ENCODE measurements around the gene OPRD1.
"Not testable (repeated sequence)": the region's sequence is repeated elsewhere in the genome, so short reads cannot be mapped to it uniquely, and the experiment has no call there.

The OPRD1 gene

DNA sequence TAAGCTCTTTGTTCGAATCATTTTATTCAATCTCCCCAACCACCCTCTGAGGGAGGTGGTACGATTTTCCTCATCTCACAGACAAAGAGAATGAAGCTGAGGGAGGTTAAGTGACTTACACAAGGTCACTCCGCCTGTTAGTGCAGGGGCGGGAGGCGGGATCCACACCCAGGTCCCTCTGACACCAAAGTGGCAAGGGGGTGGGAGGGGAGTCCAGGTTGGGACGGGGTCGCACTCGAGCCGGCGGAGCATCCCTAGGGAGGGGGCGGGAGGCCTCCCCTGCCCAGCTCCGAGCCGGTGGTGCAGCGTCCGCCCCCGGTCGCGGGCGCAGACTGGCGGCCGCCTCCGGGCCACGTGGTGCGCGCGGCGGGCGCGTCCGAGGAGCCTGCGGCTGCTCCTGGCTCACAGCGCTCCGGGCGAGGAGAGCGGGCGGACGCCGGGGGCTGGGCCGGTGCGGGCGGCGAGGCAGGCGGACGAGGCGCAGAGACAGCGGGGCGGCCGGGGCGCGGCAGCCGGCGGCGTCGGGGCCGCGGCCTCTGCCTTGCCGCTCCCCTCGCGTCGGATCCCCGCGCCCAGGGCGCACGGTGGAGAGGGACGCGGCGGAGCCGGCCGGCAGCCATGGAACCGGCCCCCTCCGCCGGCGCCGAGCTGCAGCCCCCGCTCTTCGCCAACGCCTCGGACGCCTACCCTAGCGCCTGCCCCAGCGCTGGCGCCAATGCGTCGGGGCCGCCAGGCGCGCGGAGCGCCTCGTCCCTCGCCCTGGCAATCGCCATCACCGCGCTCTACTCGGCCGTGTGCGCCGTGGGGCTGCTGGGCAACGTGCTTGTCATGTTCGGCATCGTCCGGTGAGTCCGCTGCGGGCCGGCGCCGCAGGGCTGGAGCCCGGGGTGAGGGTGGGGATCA is at the start of gene OPRD1:
OPRD1 (plus strand) TSS at position 405 of the 903 bp plus-strand sequence; CDS start at position 619, 214 bp downstream.
- no peak for DNase-seq

DNA sequence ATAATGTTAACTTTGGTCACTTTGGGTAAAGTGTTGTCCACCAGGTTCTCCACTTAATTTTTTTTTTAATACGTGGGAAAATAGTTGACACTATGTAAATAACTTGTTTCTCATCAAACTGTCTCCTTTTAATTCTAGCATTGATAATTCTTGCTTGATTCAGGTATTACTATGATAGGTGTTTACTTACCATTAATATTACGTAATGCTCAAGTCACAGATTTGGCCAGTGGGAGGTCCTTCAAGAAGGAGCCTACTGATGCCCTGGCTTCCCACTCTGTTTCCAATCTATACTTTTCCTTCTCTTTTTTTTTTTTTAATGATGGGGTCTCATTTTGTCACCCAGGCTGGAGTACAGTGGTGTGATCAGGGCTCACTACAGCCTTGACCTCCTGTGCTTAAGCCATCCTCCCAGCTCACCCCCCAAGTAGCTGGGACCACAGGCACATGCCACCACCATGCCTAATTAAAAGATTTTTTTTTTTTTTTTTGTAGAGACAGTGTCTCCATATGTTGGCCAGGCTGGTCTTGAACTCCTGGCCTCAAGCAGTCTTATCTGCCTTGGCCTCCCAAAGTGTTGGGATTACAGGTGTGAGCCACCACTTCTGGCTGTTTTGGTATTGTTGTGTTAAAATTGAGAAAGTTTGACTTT is 45.3 kb upstream of the OPRD1 start:
- no peak for DNase-seq

DNA sequence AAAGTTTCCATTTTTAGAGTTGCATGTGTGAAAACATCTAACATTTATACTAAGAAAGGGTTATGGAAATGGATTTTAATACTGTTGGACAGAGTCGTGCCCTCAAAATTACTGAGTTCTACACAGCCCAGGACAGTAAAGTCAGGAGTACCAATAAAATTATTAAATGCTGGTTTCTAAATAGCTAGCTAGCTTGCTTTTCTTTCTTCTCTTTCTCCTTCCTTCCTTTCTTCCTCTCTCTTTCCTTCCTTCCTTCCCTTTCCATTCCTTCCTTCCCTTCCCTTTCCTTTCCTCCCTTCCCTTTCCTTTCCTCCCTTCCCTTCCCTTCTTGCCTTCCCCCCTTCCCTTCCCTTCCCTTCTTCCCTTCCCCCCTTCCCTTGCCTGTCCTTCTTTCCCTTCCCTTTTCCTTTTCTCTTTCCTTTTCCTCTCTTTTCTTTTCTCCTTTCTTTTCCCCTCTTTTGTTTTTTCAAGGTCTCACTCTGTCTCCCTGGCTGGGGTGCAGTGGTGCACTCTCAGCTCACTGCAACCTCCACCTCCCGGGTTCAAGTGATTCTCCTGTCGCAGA is 41.3 kb upstream of the OPRD1 start:
- no peak for DNase-seq

DNA sequence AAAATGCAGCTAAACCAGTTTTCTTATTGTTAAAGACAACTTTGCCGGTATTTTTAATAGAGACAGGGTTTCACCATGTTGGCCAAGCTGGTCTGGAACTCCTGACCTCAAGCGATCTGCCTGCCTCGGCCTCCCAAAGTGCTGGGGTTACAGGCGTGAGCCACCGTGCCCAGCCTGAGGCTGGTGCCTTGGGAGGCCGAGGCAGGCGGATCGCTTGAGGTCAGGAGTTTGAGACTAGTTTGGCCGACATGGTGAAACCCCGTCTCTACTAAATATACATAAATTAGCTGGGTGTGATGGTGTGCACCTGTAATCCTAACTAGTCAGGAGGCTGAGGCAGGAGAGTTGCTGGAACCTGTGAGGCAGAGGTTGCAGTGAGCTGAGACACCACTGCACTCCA is 40.0 kb upstream of the OPRD1 start:
- not testable (repeated sequence) for DNase-seq

DNA sequence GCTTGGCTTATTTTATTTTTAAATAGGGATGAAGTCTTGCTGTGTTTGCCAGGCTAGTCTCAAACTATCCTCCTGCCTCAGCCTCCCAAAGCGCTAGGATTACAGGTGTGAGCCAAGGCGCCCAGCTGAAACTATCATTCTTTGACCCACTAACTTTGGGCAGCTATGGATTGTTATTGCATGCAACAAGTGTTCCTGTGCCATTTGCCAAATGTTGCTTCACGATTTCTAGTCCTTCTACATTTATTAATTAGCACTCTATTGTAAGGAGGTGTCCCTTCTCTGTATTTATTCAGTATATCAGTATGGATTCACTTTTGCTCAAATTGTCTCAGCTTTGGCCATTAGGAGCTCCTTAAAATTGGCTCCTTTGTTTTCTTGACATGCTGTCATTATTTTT is 38.9 kb upstream of the OPRD1 start:
- no peak for DNase-seq

DNA sequence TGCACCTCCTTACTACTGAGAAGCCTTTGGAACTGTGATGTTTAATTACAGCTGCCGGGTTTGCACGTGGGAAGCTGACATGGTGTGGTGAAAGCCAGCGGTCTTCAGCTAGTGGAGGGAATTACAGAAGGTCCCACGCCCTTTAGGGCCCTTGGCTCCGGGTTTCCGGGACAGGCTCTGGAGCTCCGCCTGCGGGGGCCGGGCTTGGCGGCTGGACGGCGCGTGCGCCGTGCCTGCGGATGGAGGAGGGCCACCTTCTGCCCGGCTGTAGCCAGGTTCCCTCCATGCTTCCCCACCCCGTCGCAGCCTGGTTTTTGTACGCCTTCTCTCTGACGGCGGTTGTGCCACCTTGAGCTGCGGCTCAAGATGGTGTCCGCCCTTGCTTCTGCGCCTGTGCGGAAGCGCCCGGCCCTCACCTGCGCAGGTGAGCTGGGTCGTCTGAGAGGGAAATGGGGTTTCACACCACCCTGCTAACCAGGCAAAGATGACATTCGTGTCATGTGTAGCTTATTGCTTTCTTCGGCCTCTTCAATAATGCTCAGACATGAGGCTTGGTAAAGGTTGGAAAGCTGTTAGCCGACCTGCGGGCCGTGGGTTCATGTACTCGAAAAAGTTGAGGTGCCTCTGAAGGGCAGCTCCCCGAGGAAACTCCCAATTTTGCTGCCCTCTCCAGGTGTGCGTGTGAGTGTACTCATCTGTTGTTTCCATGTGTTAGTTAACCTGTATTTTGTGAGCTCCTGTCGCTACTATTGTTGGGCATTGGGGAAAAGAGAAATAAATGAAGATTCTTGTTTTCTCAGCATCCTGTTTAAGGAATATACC is 36.6 kb upstream of the OPRD1 start:
- DNase-seq: peak; percentile 81

DNA sequence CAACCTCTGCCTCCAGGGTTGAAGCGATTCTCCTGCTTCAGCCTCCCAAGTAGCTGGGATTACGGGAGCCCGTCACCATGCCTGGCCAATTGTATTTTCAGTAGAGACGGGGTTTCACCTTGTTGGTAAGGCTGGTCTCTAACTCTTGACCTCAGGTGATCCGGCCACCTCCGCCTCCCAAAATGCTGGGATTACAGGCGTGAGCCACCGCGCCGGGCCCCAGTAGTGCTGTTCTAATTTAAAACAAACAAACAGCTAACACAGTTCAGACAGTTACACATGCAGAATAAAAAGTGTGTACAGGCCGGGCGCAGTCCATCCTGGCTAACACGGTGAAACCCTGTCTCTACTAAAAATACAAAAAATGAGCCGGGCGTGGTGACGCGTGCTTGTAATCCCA is 35.6 kb upstream of the OPRD1 start:
- no peak for DNase-seq

DNA sequence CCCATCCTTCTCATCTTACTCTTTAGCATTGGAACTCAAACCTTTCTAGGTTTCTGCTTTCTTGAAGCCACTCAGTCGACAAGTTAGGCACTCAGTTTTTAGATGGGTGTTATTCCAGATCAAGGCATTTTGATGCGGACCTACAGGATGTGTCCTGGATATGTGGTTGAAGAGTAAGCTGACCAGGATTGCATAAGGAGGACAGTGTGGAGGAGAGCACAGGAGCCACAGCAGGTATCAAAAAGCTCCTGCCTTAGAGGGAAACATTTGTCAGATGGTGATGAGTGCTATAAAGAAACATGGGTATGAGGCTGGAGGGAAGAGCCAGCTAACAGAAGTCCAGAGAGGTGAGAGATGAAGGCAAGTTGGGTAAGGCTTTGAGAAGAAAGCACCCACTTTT is 33.9 kb upstream of the OPRD1 start:
- DNase-seq: no peak

DNA sequence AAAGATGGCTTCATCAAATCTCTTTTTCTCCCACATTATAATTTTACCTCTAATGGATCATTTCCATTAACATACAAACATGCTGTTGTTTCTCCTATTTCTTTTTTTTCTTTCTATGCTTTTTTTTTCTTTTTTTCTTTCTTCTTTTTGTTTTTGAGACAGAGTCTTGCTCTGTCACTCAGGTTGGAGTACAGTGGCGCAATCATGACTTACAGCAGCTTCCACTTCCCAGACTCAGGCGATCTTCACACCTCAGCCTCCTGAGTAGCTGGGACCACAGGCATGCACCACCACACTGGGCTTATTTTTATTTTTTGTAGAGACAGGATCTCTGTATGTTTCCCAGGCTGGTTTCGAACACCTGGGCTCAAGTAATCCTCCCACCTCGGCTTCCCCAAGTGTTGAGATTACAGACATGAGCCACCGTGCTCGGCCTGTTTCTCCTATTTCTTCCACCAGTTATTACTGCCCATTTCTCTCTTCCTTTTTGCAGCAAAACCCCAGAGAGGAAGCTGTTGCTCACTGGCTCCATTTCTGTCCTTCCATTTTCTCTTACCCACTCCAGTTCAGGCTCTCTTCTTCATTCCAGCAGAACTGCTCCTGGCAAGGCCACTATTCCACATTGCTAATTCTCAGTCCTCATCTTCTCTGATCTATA is 32.1 kb upstream of the OPRD1 start:
- no peak for DNase-seq

DNA sequence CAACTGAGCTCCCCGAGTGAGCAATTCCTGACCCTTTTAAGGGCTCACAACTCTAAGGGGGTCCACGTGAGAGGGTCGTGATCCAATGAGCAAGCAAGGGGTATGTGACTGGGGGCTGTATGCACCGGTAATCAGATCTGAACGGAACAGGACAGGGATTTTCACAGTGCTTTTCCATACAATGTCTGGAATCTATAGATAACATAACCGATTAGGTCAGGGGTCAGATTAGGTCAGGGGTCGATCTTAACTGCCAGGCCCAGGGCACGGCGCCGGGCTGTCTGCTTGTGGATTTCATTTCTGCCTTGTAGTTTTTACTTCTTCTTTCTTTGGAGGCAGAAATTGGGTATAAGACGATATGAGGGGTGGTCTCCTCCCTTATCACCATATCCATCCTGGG is 30.7 kb upstream of the OPRD1 start:
- no peak for DNase-seq

DNA sequence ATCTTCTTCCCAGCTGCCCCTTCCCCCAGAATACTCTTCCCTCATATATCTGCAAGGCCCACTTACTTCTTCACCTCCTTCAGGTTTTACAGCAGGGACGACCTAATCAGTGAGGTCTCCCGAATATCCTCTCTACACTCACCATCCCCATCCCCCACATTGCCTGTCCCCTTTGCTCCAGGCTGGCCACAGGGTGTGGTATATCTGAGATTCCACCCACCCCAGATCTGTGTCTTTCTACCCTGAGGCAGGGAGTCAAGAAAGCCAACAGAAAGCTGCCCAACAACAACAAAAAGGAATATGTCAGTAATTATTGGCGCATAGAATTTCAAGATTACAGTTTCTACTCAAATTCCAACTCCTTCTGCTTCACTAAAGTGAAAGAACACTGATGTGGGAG is 30.0 kb upstream of the OPRD1 start:
- no peak for DNase-seq

DNA sequence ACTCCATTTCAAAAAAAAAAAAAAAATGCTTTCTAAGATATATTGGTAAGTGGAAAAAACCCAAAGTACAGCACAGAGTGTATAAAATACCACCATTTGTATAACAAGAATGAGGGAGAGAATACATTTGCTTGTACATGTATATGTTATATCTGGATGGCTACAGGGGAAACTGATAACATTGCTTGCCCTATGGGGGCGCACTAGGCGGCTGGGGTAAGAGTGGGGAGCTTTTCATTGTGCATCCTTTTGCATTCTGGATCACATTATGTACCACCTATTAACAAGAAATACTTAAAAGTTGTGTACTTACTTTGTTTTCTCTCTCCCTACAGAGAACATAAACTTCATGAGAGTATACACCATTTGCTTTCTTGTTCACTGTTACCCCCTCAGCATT is 28.6 kb upstream of the OPRD1 start:
- DNase-seq: no peak

DNA sequence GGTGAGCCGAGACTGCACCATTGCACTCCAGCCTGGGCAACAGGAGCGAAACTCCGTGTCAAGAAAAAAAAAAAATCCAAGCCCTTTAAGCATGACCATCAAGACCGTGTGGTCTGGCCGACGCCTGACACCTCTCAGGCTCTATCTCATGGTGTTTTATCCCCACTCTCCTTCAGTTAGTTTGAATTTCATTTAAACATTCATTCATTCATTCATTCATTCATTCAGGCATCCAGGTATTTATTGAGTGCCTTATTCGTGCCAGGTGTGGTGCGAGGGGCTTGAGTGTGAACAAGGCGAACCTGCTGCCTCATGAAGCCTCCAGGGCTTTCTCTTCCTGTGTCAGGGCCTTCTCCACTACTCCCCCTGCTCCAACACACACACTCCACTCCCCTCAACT is 22.6 kb upstream of the OPRD1 start:
- no peak for DNase-seq

DNA sequence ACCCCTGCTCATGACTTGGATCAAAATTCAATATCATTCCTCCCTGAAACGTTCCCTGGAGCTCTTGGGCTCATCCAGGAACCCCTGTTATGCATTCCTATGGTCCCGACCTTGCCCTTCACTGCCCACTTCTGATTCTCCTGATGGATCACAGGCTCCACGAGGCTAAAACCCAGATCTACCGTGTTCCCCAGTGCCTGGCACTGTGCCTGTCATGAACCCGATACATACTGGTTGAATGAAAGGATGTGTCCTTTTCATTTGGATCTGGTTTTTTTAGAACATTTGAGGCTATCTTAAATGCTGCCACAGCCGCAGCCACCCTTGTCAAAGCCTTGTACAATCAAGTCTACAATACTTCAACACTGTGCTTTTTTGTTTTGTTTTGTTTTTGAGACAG is 22.2 kb upstream of the OPRD1 start:
- no peak for DNase-seq

DNA sequence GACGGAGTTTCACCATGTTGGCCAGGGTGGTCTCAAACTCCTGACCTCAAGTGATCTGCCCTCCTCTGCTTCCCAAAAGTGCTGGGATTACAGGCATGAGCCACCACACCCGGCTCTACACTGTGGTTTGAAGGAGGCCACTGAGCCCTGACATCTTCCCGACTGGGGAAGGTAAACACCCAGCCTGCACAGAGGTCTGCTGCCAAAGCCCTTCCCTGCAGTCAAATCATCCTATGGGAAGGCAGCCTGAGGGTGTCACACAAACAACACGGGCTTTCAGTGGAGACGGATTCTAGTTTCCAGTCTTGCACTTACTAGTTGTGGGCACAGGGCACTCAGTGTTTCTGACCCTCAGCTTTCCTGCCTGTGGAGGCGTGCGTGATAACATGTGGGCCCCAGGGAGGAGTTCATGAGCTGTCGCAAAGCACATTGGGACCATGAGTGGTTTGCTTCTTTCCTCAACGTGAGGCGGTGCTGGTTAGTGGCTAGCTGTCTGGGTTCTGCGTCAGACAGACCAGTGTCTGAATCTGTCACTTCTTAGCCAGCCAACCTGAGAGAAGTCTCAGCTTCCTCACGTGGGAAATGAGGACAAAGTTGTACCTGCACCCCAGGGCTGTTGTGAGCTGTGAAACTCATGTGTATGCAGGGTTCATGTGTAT is 21.5 kb upstream of the OPRD1 start:
- DNase-seq: no peak

DNA sequence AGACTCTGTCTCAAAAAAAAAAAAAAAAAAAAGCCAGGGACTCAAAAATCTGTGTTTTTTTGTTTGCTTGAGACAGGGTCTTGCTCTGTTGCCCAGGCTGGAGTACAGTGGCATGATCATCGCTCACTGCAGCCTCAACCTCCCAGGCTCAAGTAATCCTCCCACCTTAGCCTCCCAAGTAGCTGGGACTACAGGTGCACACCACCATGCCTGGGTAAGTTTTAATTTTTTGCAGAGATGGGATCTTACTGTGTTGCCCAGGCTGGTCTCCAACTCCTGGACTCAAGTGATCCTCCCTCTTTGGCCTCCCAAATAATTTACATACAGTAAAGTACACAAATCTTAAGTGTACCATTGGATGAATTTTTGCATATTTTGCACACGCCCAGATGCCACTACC is 20.0 kb upstream of the OPRD1 start:
- DNase-seq: not testable (repeated sequence)

DNA sequence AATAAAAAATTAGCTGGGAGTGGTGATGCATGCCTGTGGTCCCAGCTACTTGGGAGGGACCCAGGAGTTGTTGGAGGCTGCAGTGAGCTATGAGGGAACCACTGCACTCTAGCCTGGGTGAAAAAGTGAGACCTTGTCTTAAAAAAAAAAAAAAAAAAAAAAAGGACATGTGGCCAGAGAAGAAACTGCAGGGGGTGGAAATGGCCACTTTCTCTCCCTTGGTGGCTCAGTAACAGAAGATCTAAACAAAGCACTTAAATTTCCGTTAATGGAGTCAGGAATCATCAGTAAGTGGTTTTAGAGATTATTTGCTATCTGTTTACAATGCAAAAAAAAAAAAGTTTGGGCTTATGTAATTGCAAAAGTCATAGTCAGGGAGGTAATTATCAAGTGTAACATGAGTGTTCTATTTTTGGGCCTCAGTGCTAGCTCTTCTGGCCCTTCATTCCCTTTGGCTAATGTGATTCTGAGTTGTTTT is 19.3 kb upstream of the OPRD1 start:
- no peak for DNase-seq

DNA sequence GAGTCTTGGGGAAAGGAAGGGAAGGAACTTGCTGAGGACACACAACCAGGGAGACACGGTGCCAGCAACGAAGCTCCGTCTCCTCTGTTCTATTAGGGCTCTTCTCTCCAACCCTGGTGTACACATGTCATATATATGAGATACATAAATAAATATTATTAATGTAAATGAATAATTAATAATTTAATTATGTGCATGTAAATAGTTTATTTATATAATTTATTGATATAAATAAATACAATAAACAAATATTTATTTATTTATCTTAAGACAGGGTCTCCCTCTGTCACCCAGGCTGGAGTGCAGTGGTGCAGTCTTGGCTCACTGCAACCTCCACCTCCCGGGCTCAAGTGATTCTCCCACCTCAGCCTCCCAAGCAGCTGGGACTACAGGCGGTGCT is 17.4 kb upstream of the OPRD1 start:
- DNase-seq: not testable (repeated sequence)

DNA sequence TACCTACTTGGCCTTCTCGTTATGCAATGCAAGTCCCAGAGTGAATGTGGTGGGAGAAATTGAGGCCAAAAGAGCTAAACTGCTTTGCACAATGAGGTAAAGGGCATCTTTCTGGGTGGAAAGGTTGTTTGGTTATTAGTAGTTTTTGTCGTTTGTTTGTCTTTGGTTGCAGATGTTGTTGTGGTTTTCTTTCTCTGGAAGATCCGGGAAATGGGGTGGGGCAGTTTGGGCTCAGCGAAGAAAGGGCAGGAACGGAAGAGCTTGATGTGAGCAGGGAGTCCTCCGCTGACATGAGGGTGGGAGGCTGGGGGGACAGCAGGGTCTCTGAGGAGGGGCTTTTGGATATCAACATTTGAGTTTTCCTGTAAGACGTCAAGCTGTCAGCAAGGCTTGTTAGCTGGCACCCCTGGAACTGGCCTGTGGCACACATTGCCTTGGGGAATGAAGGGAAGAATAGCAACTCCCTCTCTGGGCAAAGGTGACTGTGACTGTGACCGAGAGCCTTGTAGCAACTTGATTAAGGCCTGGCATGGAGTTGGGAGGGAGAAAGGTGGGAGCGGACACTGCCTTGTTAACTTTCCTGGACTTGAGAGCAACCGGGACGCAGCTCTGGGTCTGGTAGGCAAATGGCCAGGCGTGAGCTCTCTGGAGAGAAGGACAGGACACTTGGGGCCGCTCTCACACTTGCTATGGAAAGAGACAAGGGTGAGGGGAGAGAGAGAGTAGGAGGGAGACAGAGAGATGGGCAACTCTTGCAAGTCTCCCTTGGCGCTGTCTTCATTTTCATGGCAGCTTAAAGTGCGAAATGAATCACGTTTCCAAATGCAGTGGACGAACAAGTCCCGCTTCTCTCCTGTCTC is 15.4 kb upstream of the OPRD1 start:
- no peak for DNase-seq

DNA sequence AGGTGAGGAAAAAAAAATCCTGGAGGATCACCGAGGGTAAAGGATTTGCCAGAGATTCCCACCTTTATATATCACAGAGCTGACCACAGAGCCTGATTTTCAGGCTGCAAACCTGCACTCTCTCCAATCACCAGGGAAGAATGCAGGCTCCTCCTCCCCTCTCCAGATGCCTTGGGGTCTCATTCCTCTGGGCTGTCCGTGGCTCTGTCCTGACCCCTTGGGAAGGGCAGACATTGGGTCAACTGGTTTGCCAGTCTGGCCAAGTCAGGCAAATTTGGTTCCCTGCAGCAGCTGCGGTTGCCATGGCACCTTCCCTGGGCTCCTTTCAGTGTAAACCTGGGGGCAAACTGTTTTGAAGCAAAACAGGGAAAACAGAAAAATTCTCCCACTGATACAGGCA is 11.6 kb upstream of the OPRD1 start:
- DNase-seq: no peak

DNA sequence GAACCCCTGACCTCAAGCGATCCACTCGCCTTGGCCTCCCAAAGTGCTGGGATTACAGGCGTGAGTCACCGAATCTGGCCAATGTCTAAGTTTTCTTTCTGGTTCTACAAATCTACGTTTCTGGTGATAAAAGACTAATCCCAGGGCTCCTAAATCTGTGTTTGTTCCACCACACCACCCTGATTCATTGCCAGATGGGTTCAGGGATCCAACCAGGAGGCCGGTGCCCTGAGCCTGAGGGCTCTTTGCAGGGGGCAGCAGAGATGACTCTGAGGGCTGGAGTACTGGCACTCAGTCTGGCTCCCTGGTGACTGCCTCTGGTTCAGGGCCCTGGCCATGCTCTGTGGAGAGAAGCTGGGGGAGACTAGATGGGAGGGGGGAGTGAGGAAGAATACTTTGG is 10.5 kb upstream of the OPRD1 start:
- no peak for DNase-seq

Measured in activated CD8-positive, alpha-beta memory T cell treated with anti-CD3 and anti-CD28 coated beads for 24 hours (primary cell).